OCI-LY7 (cell line): Measurements from ENCODE around the gene CARMIL1. TPM values are rescaled to one million over a fixed set of nuclear protein-coding genes. Genes with fewer than 3 reads are reported as not detected.

Source experiments
- BruUV-seq: library from RNA; stranded (reverse); fragments of 400-500 nt; replicated peaks from 2 replicates; lab custom pipeline; 2021; lab: Mats Ljungman, UMichigan
- CTCF ChIA-PET: fragments of 300-600 bp; sonication (Branson Sonifier 250); formaldehyde crosslinking; loops from one replicate; lab custom pipeline; 2022; ENCODE audit warnings: antibody characterized with exemption; ENCODE audit not compliant: unreplicated experiment; lab: Charles Lee
- POLR2A ChIA-PET: fragments of 300-600 bp; sonication (Branson Sonifier 250); formaldehyde crosslinking; loops from one replicate; lab custom pipeline; 2022; ENCODE audit warnings: antibody characterized with exemption; lab: Charles Lee
- DNase-seq: peaks from one replicate; pipeline ENCODE4 v3.0.0-alpha.2; 2015; ENCODE audit warnings: low spot score
- H2AFZ ChIP-seq: fragments of 200-600 bp; sonication (generic), shearing (Covaris generic); 2 replicates; pipeline ENCODE4 v1.6.1; 2014; ENCODE audit warnings: mild to moderate bottlenecking, antibody characterized with exemption, low read length, moderate library complexity
- H3K27ac ChIP-seq: fragments of 200-600 bp; sonication (generic); 2 replicates; pipeline ENCODE4 v1.5.1; 2014; ENCODE audit warnings: mixed run types, low read depth, mild to moderate bottlenecking, moderate library complexity, low read length, inconsistent platforms; ENCODE audit not compliant: poor library complexity, severe bottlenecking
- H3K36me3 ChIP-seq: fragments of 200-600 bp; sonication (generic); 2 replicates; pipeline ENCODE4 v1.6.1; 2014; ENCODE audit warnings: mild to moderate bottlenecking, antibody characterized with exemption, low read length, moderate library complexity, mixed read lengths; ENCODE audit not compliant: insufficient read depth
- H3K4me1 ChIP-seq: fragments of 200-600 bp; sonication (generic); 2 replicates; pipeline ENCODE4 v1.5.1; 2014; ENCODE audit warnings: mild to moderate bottlenecking, low read length; ENCODE audit not compliant: insufficient read depth, poor library complexity, severe bottlenecking
- H3K4me2 ChIP-seq: fragments of 200-600 bp; sonication (generic); 2 replicates; pipeline ENCODE4 v1.6.1; 2014; ENCODE audit warnings: mild to moderate bottlenecking, low read length
- H3K4me3 ChIP-seq: fragments of 200-600 bp; sonication (generic); 2 replicates; pipeline ENCODE4 v1.5.1; 2014; ENCODE audit warnings: mild to moderate bottlenecking, low read depth, low read length; ENCODE audit not compliant: poor library complexity, severe bottlenecking
- H3K79me2 ChIP-seq: fragments of 200-600 bp; sonication (generic); 2 replicates; pipeline ENCODE4 v1.6.1; 2016; ENCODE audit warnings: low read depth, mild to moderate bottlenecking, low read length, moderate library complexity, mixed read lengths; ENCODE audit not compliant: insufficient read depth
- H3K9me2 ChIP-seq: fragments of 200-600 bp; sonication (generic); 2 replicates; pipeline ENCODE4 v1.6.1; 2016; ENCODE audit warnings: mild to moderate bottlenecking, low read length, mixed read lengths; ENCODE audit not compliant: insufficient read depth
- H3K9me3 ChIP-seq: fragments of 200-600 bp; sonication (generic); 2 replicates; pipeline ENCODE4 v1.6.1; 2014; ENCODE audit warnings: mild to moderate bottlenecking, mixed run types, low read length, mixed read lengths
- H4K20me1 ChIP-seq: fragments of 200-600 bp; sonication (generic); 2 replicates; pipeline ENCODE4 v1.6.1; 2014; ENCODE audit warnings: mild to moderate bottlenecking, antibody characterized with exemption, low read length, moderate library complexity, mixed read lengths; ENCODE audit not compliant: insufficient read depth
- CTCF ChIP-seq: fragments of 200-600 bp; sonication (generic); conservative IDR thresholded peaks from 2 replicates; pipeline ENCODE4 v1.5.1; 2014; ENCODE audit warnings: mild to moderate bottlenecking, antibody characterized with exemption, low read length, moderate library complexity, mixed read lengths
- EZH2phosphoT487 ChIP-seq: fragments of 200-600 bp; sonication (generic); IDR thresholded peaks from 2 replicates; pipeline ENCODE4 v1.6.1; 2018; ENCODE audit warnings: low read depth, borderline replicate concordance, mild to moderate bottlenecking, mixed run types, antibody characterized with exemption, low read length, moderate library complexity, mixed read lengths
- intact Hi-C: fragments of 100-400 bp; cut with micrococcal nuclease; formaldehyde crosslinking; loops from one replicate; pipeline ENCODE4 v1.10.0; 2022; ENCODE audit not compliant: unreplicated experiment
- total RNA-seq, 2 experiments: library from RNA; depleted of rRNA in 1 of 2; stranded (reverse); fragments of >200 nt in 1 of 2; shearing (Covaris generic) in 1 of 2; gene quantifications; 2 replicates each; pipeline ENCODE4 v1.2.3, GENCODE V29; 2014 to 2022

CARMIL1 gene
- total RNA-seq, 2 experiments from 2014 or later: 25.5 to 40.1 TPM

DNA sequence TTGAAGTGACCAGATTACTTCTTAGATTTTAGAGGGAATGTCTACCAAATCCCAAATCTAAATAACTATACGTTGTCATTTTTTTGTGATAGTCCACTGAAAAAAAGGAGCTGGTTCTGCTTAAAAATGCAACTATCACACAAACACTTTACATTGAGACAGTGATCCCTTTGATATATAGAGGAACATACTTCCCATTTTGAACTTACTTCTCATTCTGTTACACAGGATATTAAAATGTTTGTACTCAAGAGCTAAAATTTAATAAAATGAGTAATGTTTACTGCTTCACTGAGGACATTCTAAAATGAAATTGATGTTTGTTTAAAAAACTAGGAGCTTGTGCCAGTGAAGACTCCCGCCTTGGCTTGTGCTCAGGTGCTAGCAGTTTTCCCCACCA, 174.1 kb downstream of the CARMIL1 start:
- H3K79me2 ChIP-seq: no peaks in the 10 kb centered on the region
- peaks cover 23% of the 10 kb centered on the region for H3K36me3 ChIP-seq
- H3K27ac ChIP-seq: no peak overlapping the region
- H3K9me3 ChIP-seq: no peaks in the 10 kb centered on the region
- ChIA-PET CTCF (no interaction called here), POLR2A (interaction anchor here (0.7 to 2.8 kb wide), 3 partner anchors 12 to 125 kb away, joined by 3 to 10 read pairs (median 3); no protein-coding TSS in a partner anchor)
- H4K20me1 ChIP-seq: no peaks in the 10 kb centered on the region
- H3K9me2 ChIP-seq: no peaks in the 10 kb centered on the region
- no peak overlapping the region for H3K4me2 ChIP-seq
- no peak overlapping the region for H2AFZ ChIP-seq
- intact Hi-C loops: no loop called here
- no TSS peak for BruUV-seq
- H3K4me3 ChIP-seq: no peak overlapping the region
- TF ChIP-seq CTCF: no peak
- no peak for TF ChIP-seq EZH2phosphoT487
- peaks cover 19% of the 10 kb centered on the region for H3K4me1 ChIP-seq
- DNase-seq: no peak

- no peak overlapping the region for H3K27ac ChIP-seq
- H3K4me2 ChIP-seq: no peak overlapping the region
- POLR2A ChIA-PET: no interaction called here
- no peak overlapping the region for H2AFZ ChIP-seq
- H3K79me2 ChIP-seq: no peaks in the 10 kb centered on the region
- H3K9me2 ChIP-seq: no peaks in the 10 kb centered on the region
- intact Hi-C loops: no loop called here
- CTCF ChIA-PET: no interaction called here
- TF ChIP-seq EZH2phosphoT487 (no peak), CTCF (no peak)
- H4K20me1 ChIP-seq: no peaks in the 10 kb centered on the region
- H3K4me1 ChIP-seq: peaks cover 19% of the 10 kb centered on the region
- no peak overlapping the region for H3K4me3 ChIP-seq
- H3K36me3 ChIP-seq: peaks cover 23% of the 10 kb centered on the region
- no TSS peak for BruUV-seq
- DNase-seq: no peak
- no peaks in the 10 kb centered on the region for H3K9me3 ChIP-seq
Observed at GRCh38 chr6:25454136-25454535, 175.0 kb downstream of the CARMIL1 start.

DNA sequence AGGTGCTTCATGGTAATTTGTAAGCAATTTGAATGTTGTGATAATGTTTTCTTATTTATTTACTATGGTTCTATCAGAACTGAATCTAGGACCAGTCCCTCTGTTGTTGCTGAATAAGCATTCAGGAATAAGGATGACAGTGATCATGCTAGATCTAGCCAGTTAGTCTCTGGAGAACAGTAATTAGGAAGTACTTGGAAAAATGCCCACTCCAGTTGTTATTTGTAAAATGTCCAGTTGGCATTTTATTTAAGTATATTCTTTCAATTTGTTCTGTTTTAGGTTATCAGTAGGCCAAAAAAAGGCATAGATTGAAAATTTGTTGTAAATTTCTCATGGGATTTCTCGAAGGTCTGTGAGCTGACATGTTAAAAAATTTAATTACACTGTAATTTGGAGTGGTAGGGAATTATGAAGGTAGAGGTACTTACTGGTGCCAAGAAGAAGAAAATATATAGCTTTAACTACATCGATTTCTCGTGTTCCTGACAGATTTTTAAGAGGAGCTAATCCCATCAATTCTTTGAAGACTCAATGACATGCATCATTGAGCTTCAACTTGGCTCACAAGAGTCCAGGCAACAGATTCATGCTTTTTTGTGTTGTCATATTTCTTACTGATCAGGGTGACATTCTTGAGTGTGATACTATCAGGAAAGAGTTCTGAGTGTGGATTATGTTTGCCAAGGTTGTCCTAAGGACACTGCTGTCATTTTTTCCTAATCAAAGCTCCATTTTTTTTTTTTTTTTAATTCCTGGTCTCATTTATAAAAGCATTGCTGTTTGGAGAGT, 177.3 kb downstream of the CARMIL1 start:
- intact Hi-C loops: no loop called here
- no TSS peak for BruUV-seq
- POLR2A ChIA-PET: interaction anchor here (0.7 kb wide), 4 partner anchors 20 to 115 kb away, joined by 3 to 4 read pairs (median 3); no protein-coding TSS in a partner anchor

More for the DNA sequence above, 177.3 kb downstream of the CARMIL1 start:
- no peak overlapping the region for H3K27ac ChIP-seq
- H3K9me2 ChIP-seq: no peaks in the 10 kb centered on the region
- no peaks in the 10 kb centered on the region for H3K79me2 ChIP-seq
- H3K9me3 ChIP-seq: no peaks in the 10 kb centered on the region
- TF ChIP-seq EZH2phosphoT487: no peak
- no peak for TF ChIP-seq CTCF
- CTCF ChIA-PET: no interaction called here
- peaks cover 8% of the 10 kb centered on the region for H3K4me1 ChIP-seq
- H2AFZ ChIP-seq: no peak overlapping the region
- no peak for DNase-seq
- H3K36me3 ChIP-seq: peaks cover 18% of the 10 kb centered on the region
- no peak overlapping the region for H3K4me2 ChIP-seq
- H3K4me3 ChIP-seq: no peak overlapping the region
- H4K20me1 ChIP-seq: no peaks in the 10 kb centered on the region
